HG03442 (cell line): ENCODE data around the gene DROSHA.
"Not testable (repeated sequence)": the region's sequence is repeated elsewhere in the genome, so short reads cannot be mapped to it uniquely, and the experiment has no call there.

Experiments
- ATAC-seq: cut with Tn5 transposase; IDR thresholded peaks from one replicate; pipeline ENCODE4 v1.9.1; 2021; ENCODE audit warnings: mild to moderate bottlenecking, moderate library complexity; ENCODE audit not compliant: unreplicated experiment

DROSHA gene

GRCh38 chr5:31385774-31386537, 145.9 kb downstream of the DROSHA start:
- no peak for ATAC-seq

- ATAC-seq = no peak
Measured at GRCh38 chr5:31383734-31384133, 148.2 kb downstream of the DROSHA start.

GRCh38 chr5:31382051-31382878, 149.6 kb downstream of the DROSHA start:
- ATAC-seq = peak; percentile 70

- no peak for ATAC-seq
Measured at GRCh38 chr5:31381299-31381698, 150.6 kb downstream of the DROSHA start.

GRCh38 chr5:31380049-31380448, 151.8 kb downstream of the DROSHA start:
- no peak for ATAC-seq

- peak; percentile 36 for ATAC-seq
Measured at GRCh38 chr5:31378838-31379237, 153.1 kb downstream of the DROSHA start.

- no peak for ATAC-seq
Measured at GRCh38 chr5:31378136-31378535, 153.8 kb downstream of the DROSHA start.

- no peak for ATAC-seq
Measured at GRCh38 chr5:31377274-31377946, 154.5 kb downstream of the DROSHA start.

GRCh38 chr5:31375999-31376720, 155.7 kb downstream of the DROSHA start:
- no peak for ATAC-seq

GRCh38 chr5:31372124-31372523, 159.8 kb downstream of the DROSHA start:
- no peak for ATAC-seq

GRCh38 chr5:31366941-31367340, 165.0 kb downstream of the DROSHA start:
- ATAC-seq = no peak

GRCh38 chr5:31365776-31366175, 166.1 kb downstream of the DROSHA start:
- ATAC-seq = no peak

GRCh38 chr5:31364881-31365636, 166.8 kb downstream of the DROSHA start:
- no peak for ATAC-seq

- no peak for ATAC-seq
Measured at GRCh38 chr5:31362931-31363568, 168.8 kb downstream of the DROSHA start.

- ATAC-seq = no peak
Measured at GRCh38 chr5:31362529-31362900, 169.4 kb downstream of the DROSHA start.

GRCh38 chr5:31361704-31362528, 170.0 kb downstream of the DROSHA start:
- ATAC-seq = not testable (repeated sequence)

GRCh38 chr5:31361234-31361633, 170.7 kb downstream of the DROSHA start:
- ATAC-seq = no peak

- ATAC-seq = peak; percentile 73
Measured at GRCh38 chr5:31359839-31360238, 172.1 kb downstream of the DROSHA start.

- ATAC-seq = no peak
Measured at GRCh38 chr5:31357038-31357437, 174.9 kb downstream of the DROSHA start.
